Panc1 (cell line): ENCODE data around the gene ASB2.

Experiments used
- POLR2AphosphoS5 ChIP-seq: IDR thresholded peaks from 2 replicates; pipeline ENCODE4 v1.6.1; 2012; ENCODE audit warnings: mild to moderate bottlenecking, low read depth, low read length, moderate library complexity
- SIN3A ChIP-seq: IDR thresholded peaks from 2 replicates; pipeline ENCODE4 v1.6.1; 2012; ENCODE audit warnings: low read depth, mild to moderate bottlenecking, low read length, moderate library complexity, borderline replicate concordance; ENCODE audit not compliant: insufficient read depth
- TCF7L2 ChIP-seq: IDR thresholded peaks from 2 replicates; pipeline ENCODE4 v1.6.1; 2011; ENCODE audit warnings: mild to moderate bottlenecking, low read depth, low read length, inconsistent platforms
- TF ChIP-seq, protein P1 (sequence below): fragments of 450-650 bp; IDR thresholded peaks from 2 replicates; pipeline ENCODE4 v1.5.1; 2017; ENCODE audit warnings: mild to moderate bottlenecking
- TF ChIP-seq, protein P2 (sequence below), 2 experiments: IDR thresholded peaks; 2 replicates each; pipeline ENCODE4 v1.6.1; 2011 to 2012; ENCODE audit warnings: low read depth in 2 of 2, control low read depth in 1 of 2, low read length in 1 of 2, mild to moderate bottlenecking in 1 of 2, moderate library complexity in 1 of 2; ENCODE audit not compliant: insufficient read depth in 1 of 2

DNA sequence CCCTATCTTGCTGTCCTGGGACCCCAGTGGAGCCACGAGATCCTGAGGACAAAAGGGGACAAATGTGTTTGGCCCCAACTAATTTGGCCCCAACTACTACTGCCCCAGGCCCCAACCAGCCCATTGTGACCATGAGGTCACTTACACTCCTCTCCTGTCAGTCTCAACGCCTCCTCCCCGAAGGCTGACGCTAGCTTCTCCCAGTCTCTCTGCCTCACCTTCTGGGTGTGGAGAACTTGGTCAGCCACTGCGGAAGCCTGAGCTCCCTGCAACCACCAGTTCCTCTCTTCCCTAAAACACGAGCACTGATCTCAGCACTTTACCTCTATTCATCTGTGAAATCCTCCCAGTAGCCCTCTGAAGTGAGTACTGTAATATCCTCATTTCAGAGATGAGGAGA lies 35.9 kb downstream of the ASB2 start:
- TF ChIP-seq, protein P1, sequence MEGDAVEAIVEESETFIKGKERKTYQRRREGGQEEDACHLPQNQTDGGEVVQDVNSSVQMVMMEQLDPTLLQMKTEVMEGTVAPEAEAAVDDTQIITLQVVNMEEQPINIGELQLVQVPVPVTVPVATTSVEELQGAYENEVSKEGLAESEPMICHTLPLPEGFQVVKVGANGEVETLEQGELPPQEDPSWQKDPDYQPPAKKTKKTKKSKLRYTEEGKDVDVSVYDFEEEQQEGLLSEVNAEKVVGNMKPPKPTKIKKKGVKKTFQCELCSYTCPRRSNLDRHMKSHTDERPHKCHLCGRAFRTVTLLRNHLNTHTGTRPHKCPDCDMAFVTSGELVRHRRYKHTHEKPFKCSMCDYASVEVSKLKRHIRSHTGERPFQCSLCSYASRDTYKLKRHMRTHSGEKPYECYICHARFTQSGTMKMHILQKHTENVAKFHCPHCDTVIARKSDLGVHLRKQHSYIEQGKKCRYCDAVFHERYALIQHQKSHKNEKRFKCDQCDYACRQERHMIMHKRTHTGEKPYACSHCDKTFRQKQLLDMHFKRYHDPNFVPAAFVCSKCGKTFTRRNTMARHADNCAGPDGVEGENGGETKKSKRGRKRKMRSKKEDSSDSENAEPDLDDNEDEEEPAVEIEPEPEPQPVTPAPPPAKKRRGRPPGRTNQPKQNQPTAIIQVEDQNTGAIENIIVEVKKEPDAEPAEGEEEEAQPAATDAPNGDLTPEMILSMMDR = no peak
- no peak for TF ChIP-seq TCF7L2
- TF ChIP-seq, protein P2, sequence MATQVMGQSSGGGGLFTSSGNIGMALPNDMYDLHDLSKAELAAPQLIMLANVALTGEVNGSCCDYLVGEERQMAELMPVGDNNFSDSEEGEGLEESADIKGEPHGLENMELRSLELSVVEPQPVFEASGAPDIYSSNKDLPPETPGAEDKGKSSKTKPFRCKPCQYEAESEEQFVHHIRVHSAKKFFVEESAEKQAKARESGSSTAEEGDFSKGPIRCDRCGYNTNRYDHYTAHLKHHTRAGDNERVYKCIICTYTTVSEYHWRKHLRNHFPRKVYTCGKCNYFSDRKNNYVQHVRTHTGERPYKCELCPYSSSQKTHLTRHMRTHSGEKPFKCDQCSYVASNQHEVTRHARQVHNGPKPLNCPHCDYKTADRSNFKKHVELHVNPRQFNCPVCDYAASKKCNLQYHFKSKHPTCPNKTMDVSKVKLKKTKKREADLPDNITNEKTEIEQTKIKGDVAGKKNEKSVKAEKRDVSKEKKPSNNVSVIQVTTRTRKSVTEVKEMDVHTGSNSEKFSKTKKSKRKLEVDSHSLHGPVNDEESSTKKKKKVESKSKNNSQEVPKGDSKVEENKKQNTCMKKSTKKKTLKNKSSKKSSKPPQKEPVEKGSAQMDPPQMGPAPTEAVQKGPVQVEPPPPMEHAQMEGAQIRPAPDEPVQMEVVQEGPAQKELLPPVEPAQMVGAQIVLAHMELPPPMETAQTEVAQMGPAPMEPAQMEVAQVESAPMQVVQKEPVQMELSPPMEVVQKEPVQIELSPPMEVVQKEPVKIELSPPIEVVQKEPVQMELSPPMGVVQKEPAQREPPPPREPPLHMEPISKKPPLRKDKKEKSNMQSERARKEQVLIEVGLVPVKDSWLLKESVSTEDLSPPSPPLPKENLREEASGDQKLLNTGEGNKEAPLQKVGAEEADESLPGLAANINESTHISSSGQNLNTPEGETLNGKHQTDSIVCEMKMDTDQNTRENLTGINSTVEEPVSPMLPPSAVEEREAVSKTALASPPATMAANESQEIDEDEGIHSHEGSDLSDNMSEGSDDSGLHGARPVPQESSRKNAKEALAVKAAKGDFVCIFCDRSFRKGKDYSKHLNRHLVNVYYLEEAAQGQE (IDR thresholded peaks at IDR 0.05; ENCODE audit: insufficient read depth in 1 of 2, low read depth in 2 of 2, low read length in 1 of 2) = no peak
- no peak for TF ChIP-seq POLR2AphosphoS5
- TF ChIP-seq SIN3A = no peak
